GM12891 (cell line): Measurements from ENCODE around the gene PRRX2.

Experiments
- POLR2A ChIP-seq: IDR thresholded peaks from 2 replicates; pipeline ENCODE4 v1.6.1; 2011; ENCODE audit warnings: low read depth, low read length, control low read depth
- POLR2AphosphoS5 ChIP-seq: IDR thresholded peaks from 2 replicates; pipeline ENCODE4 v1.6.1; 2011; ENCODE audit warnings: low read depth, low read length, control low read depth

GRCh38 chr9:129637102-129637501 is 28.3 kb upstream of the PRRX2 start:
- no peak for TF ChIP-seq POLR2A
- no peak; the same call in none of the 2 replicates for TF ChIP-seq POLR2AphosphoS5
